ENCODE results near the gene C9orf153. TPM values are rescaled to one million over a fixed set of nuclear protein-coding genes. Genes with fewer than 3 reads are reported as not detected.

The C9orf153 gene
- total RNA-seq, 1 experiment from 2014 or later: 0.17 TPM

DNA sequence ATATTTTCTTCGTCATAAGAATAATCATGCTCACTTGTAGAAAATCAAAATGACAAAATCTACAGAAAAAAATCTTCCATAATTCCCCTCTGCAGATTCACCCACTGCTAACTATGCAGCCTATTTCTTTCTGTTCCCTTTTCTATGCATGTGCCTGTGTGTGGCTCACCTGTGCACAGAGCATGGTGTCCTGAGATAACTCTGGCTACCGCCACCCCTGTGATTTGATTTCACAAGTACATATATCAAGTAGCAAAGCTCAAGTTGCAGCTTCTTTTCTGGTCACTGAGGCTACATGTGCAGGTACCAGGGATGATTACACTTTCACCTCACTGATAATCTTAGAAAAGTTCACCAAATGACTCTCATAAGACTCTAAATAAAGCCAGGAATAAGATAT, 41.2 kb upstream of the C9orf153 start:
- no peak overlapping the region for H3K9ac ChIP-seq (ENCODE audit: extremely low read depth, insufficient read length, low read length)
- no peak overlapping the region for H3K4ac ChIP-seq (ENCODE audit: low read depth, low read length)
- H2BK12ac ChIP-seq (ENCODE audit: insufficient read length, low read depth, low read length): no peak overlapping the region
- no peak overlapping the region for H3K14ac ChIP-seq (ENCODE audit: insufficient read depth, low read length)
- no peak overlapping the region for H4K5ac ChIP-seq (ENCODE audit: insufficient read length, low read depth, low read length)
- no CpG with 5 or more reads among the region's 2 CpGs for WGBS (ENCODE audit: extremely low coverage, insufficient read length, low lambda C conversion rate)
- H2BK15ac ChIP-seq (ENCODE audit: low read depth, low read length): no peak overlapping the region
- no peak overlapping the region for H3K4me2 ChIP-seq (ENCODE audit: insufficient read depth, insufficient read length, low read length)
- no peaks in the 10 kb centered on the region for H4K20me1 ChIP-seq (ENCODE audit: control insufficient read depth, insufficient read depth, insufficient read length)
- no peaks in the 10 kb centered on the region for H3K27me3 ChIP-seq (ENCODE audit: insufficient read depth, low read length)
- H3K4me1 Mint-ChIP-seq: peaks cover 21 to 23% of the 10 kb centered on the region in 2 experiments
- no peak overlapping the region for H3K27ac Mint-ChIP-seq
- H3K4me1 ChIP-seq (ENCODE audit: insufficient read depth, low read length): no peaks in the 10 kb centered on the region; the same call in 1 of the 2 replicates
- H3K36me3 Mint-ChIP-seq (ENCODE audit: insufficient read depth in 1 of 3, low read depth in 3 of 3): peaks cover 11 to 52% (median 41%) of the 10 kb centered on the region in 3 experiments; a peak in 6 of 7 replicates
- no peak overlapping the region for H3K27ac ChIP-seq (ENCODE audit: insufficient read length, low read depth, low read length)
- no peak overlapping the region for H2BK120ac ChIP-seq (ENCODE audit: low read depth, low read length, poor library complexity, severe bottlenecking)
- no peaks in the 10 kb centered on the region for H3K9me3 ChIP-seq (ENCODE audit: control insufficient read depth, low read depth, low read length)
- TF ChIP-seq CTCF (conservative IDR thresholded peaks at IDR 0.05): no peak
- H2AK5ac ChIP-seq (ENCODE audit: insufficient read length, low read length): no peak overlapping the region
- no peak for DNase-seq
- no peak overlapping the region for H3K4me3 Mint-ChIP-seq
- H3T11ph ChIP-seq (ENCODE audit: low read length): no peak overlapping the region
- H3K56ac ChIP-seq (ENCODE audit: insufficient read length, low read depth, low read length): no peak overlapping the region
- no peak overlapping the region for H2AFZ ChIP-seq (ENCODE audit: low read length)
- H2BK5ac ChIP-seq (ENCODE audit: insufficient read length, low read length): no peak overlapping the region
- no peaks in the 10 kb centered on the region for H3K27me3 Mint-ChIP-seq (ENCODE audit: low read depth)
- H3K79me1 ChIP-seq (ENCODE audit: insufficient read depth, low read depth, low read length, poor library complexity, severe bottlenecking): no peaks in the 10 kb centered on the region
- H4K91ac ChIP-seq (ENCODE audit: insufficient read length, low read depth, low read length): no peak overlapping the region
- no peak overlapping the region for H3K18ac ChIP-seq (ENCODE audit: insufficient read length, low read depth, low read length)
- H2BK20ac ChIP-seq (ENCODE audit: low read depth, low read length, poor library complexity, severe bottlenecking): no peak overlapping the region
- no peaks in the 10 kb centered on the region for H3K9me3 Mint-ChIP-seq
- H3K79me2 ChIP-seq (ENCODE audit: insufficient read depth, low read length): no peaks in the 10 kb centered on the region
- H3K23ac ChIP-seq (ENCODE audit: insufficient read length, low read depth, low read length): no peak overlapping the region
- H4K8ac ChIP-seq (replicated peaks; ENCODE audit: insufficient read length, low read depth, low read length): no peak overlapping the region
- no peaks in the 10 kb centered on the region for H3K23me2 ChIP-seq (ENCODE audit: insufficient read length, low read depth, low read length, poor library complexity, severe bottlenecking)

Data from H9 (cell line).